MCF 10A (cell line): ENCODE results near the gene ARHGEF17. TPM values are rescaled to one million over a fixed set of nuclear protein-coding genes. Genes with fewer than 3 reads are reported as not detected.

Source experiments
- BruUV-seq: library from RNA; stranded (reverse); fragments of 400-500 nt; replicated peaks from 2 replicates; lab custom pipeline; 2021; lab: Mats Ljungman, UMichigan
- CTCF ChIA-PET: fragments of 300-600 bp; sonication (Branson Sonifier 250); formaldehyde crosslinking; extraction: SDS; loops from one replicate; lab custom pipeline; 2021; ENCODE audit warnings: antibody characterized with exemption, inconsistent platforms; lab: Yijun Ruan, JAX
- POLR2A ChIA-PET: fragments of 300-600, 350-650 bp; sonication (Branson Sonifier 250); formaldehyde crosslinking; extraction: SDS; loops from one replicate; lab custom pipeline; 2020; ENCODE audit warnings: antibody characterized with exemption, inconsistent platforms; lab: Yijun Ruan, JAX
- DNase-seq: peaks from one replicate; pipeline ENCODE4 v3.0.0-alpha.2; 2018; ENCODE audit not compliant: unreplicated experiment
- H3K27ac Mint-ChIP-seq: one replicate; pipeline ENCODE4 v1.8.0; 2022; ENCODE audit warnings: mild to moderate bottlenecking, low read depth, mixed read lengths; ENCODE audit not compliant: unreplicated experiment
- H3K27me3 Mint-ChIP-seq: one replicate; pipeline ENCODE4 v1.8.0; 2022; ENCODE audit warnings: mixed read lengths; ENCODE audit not compliant: insufficient read depth, unreplicated experiment
- H3K36me3 Mint-ChIP-seq: one replicate; pipeline ENCODE4 v1.8.0; 2022; ENCODE audit warnings: mild to moderate bottlenecking, moderate library complexity, mixed read lengths; ENCODE audit not compliant: insufficient read depth, unreplicated experiment
- H3K4me1 Mint-ChIP-seq: one replicate; pipeline ENCODE4 v1.8.0; 2022; ENCODE audit warnings: mixed read lengths; ENCODE audit not compliant: insufficient read depth, unreplicated experiment
- H3K4me3 Mint-ChIP-seq: one replicate; pipeline ENCODE4 v1.8.0; 2022; ENCODE audit warnings: mild to moderate bottlenecking, moderate library complexity, mixed read lengths; ENCODE audit not compliant: unreplicated experiment
- H3K9me3 Mint-ChIP-seq: one replicate; pipeline ENCODE4 v1.8.0; 2022; ENCODE audit warnings: mixed read lengths; ENCODE audit not compliant: unreplicated experiment
- intact Hi-C: fragments of 100-400 bp; cut with micrococcal nuclease; formaldehyde crosslinking; loops from 2 replicates; pipeline ENCODE4 v1.14.1; 2022
- total RNA-seq: library from RNA; stranded (reverse); gene quantifications from 2 replicates; pipeline ENCODE4 v1.2.3, GENCODE V29; 2022
- TF ChIP-seq, protein P1 (sequence below): fragments of 200-600 bp; IDR thresholded peaks from one replicate; pipeline ENCODE4 v1.8.0; 2022; ENCODE audit warnings: antibody characterized with exemption, mild to moderate bottlenecking; ENCODE audit not compliant: unreplicated experiment

The ARHGEF17 gene
- total RNA-seq, 1 experiment from 2014 or later: 27.6 TPM

DNA sequence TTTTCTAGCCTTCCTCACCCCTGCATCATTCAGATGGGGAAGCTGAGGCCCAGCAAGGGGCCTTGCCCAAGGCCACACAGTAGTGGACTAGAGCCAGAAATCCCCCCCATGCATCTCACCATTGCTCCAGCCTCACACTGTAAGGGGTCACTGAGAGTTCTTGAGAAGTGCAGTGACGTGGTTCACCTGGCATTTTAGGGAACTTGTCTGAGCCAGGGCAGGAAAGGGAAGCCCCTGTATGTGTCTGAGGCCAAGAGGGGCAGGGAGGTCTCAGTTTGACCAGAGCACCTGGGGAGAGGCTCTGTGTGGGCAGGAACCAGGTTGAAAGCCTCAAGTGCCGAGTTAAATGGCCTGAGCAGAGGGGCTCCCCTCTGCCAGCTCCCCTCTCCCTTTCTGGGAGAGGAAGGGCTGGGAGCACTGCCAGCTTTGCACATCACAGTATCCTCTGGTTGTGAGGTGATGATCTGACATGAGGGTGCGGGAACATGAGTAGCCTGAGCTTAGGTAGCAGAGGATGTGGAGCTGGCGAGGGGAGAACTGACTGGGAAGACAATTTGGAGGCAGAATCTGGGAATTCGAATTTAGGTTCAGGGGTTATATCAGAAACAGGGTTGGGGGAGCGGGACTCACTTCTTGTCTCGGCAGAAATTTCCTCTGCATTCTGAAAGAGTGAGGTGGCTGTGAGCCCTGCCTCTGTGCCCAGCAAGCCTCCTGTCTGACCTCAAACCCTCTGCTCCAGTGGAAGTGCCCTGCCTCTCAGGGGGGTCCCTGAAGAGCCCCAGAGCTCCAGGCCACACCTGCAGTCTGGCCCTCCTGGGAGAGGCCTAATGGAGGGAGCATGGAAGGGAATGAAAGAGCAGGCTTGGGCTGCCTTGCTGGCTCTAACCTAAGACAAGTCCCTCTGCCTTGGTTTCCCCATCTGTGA is 14.6 kb downstream of the ARHGEF17 start:
- intact Hi-C loops: no loop called here
- H3K4me1 Mint-ChIP-seq: peaks cover 8% of the 10 kb centered on the region
- no peak overlapping the region for H3K4me3 Mint-ChIP-seq
- DNase-seq: no peak
- TF ChIP-seq, protein P1, sequence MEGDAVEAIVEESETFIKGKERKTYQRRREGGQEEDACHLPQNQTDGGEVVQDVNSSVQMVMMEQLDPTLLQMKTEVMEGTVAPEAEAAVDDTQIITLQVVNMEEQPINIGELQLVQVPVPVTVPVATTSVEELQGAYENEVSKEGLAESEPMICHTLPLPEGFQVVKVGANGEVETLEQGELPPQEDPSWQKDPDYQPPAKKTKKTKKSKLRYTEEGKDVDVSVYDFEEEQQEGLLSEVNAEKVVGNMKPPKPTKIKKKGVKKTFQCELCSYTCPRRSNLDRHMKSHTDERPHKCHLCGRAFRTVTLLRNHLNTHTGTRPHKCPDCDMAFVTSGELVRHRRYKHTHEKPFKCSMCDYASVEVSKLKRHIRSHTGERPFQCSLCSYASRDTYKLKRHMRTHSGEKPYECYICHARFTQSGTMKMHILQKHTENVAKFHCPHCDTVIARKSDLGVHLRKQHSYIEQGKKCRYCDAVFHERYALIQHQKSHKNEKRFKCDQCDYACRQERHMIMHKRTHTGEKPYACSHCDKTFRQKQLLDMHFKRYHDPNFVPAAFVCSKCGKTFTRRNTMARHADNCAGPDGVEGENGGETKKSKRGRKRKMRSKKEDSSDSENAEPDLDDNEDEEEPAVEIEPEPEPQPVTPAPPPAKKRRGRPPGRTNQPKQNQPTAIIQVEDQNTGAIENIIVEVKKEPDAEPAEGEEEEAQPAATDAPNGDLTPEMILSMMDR: no peak
- ChIA-PET POLR2A (interaction anchor here (1.0 kb wide), 1 partner anchor 11 kb away, joined by 4 read pairs; no protein-coding TSS in a partner anchor), CTCF (interaction anchor here (0.7 to 2.4 kb wide), 5 partner anchors 12 to 29 kb away, joined by 3 to 19 read pairs (median 4); partner anchors contain the start of gene ARHGEF17)
- peaks cover 18% of the 10 kb centered on the region for H3K36me3 Mint-ChIP-seq
- peak overlapping the region; percentile 84 for H3K27ac Mint-ChIP-seq
- H3K9me3 Mint-ChIP-seq: no peaks in the 10 kb centered on the region
- BruUV-seq: no TSS peak
- no peaks in the 10 kb centered on the region for H3K27me3 Mint-ChIP-seq

DNA sequence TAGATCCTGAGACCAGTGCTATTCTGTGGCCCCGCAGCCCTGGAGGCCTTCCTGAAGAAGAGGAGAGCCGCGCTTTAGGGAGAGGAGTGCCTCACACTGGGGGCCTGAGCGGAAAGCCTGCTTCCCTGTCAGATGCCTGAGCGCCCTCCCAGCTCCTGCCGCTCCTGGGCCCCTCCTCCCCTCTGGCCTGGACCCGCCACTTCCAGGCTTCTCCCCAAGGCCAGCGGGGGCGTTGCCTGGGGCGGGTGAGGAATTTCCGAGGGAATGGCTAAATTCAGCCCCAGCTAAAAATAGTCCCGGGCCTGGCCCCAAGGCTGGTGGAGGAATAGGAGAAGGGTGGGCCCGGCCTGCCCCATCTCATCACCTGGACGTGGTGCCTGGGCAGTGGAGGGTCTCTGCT is 15.4 kb downstream of the ARHGEF17 start:
- intact Hi-C loops: no loop called here
- no TSS peak for BruUV-seq
- TF ChIP-seq, protein P1: no peak
- Mint-ChIP-seq H3K36me3 (peaks cover 22% of the 10 kb centered on the region), H3K27me3 (no peaks in the 10 kb centered on the region), H3K4me1 (peaks cover 9% of the 10 kb centered on the region), H3K27ac (no peak overlapping the region), H3K9me3 (no peaks in the 10 kb centered on the region), H3K4me3 (no peak overlapping the region)
- ChIA-PET POLR2A (no interaction called here), CTCF (interaction anchor here (0.9 to 2.4 kb wide), 4 partner anchors 12 to 28 kb away, joined by 3 to 19 read pairs (median 6); partner anchors contain the start of gene ARHGEF17)
- DNase-seq: no peak

DNA sequence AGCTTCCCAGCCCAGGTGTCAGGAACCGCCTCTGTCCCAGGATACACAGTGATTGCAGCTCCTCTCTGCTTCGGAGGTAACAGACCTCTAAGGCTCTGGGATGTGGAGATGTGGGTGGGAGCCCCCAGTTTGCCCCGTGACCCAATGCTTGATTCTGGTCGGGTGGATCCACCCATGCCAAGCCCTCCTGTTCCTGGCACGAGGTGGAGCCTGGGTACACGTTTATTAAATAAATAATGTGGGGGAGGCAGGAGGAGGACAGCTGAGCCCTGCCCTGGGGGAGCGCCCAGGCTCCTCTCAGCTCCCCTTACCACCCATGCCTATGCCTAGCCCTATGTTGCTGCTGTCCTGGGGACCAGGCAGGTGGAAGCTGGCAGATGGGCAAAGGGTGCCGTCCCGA is 16.0 kb downstream of the ARHGEF17 start:
- Mint-ChIP-seq H3K4me3 (no peak overlapping the region), H3K27ac (no peak overlapping the region)

GRCh38 chr11:73324665-73325035 is 16.6 kb downstream of the ARHGEF17 start:
- H3K27ac Mint-ChIP-seq: no peak overlapping the region
- H3K9me3 Mint-ChIP-seq: no peaks in the 10 kb centered on the region
- H3K4me1 Mint-ChIP-seq: peaks cover 9% of the 10 kb centered on the region
- DNase-seq: no peak
- H3K4me3 Mint-ChIP-seq: no peak overlapping the region
- BruUV-seq: no TSS peak
- intact Hi-C loops: no loop called here
- H3K27me3 Mint-ChIP-seq: no peaks in the 10 kb centered on the region
- ChIA-PET CTCF (no interaction called here), POLR2A (no interaction called here)
- TF ChIP-seq, protein P1: no peak
- H3K36me3 Mint-ChIP-seq: peaks cover 15% of the 10 kb centered on the region

More for the DNA sequence above, 16.0 kb downstream of the ARHGEF17 start:
- Mint-ChIP-seq H3K4me1 (peaks cover 9% of the 10 kb centered on the region), H3K9me3 (no peaks in the 10 kb centered on the region), H3K27me3 (no peaks in the 10 kb centered on the region), H3K36me3 (peaks cover 20% of the 10 kb centered on the region)
- intact Hi-C loops: no loop called here
- ChIA-PET CTCF (interaction anchor here (1.6 to 2.4 kb wide), 2 partner anchors 11 to 27 kb away, joined by 7 to 19 read pairs; no protein-coding TSS in a partner anchor), POLR2A (no interaction called here)
- TF ChIP-seq, protein P1: no peak
- BruUV-seq: no TSS peak
- DNase-seq: no peak
